OCI-LY7 (cell line): Measurements from ENCODE around the gene IFITM5.

Experiments
- EZH2phosphoT487 ChIP-seq: fragments of 200-600 bp; sonication (generic); IDR thresholded peaks from 2 replicates; pipeline ENCODE4 v1.6.1; 2018; ENCODE audit warnings: low read depth, borderline replicate concordance, mild to moderate bottlenecking, mixed run types, antibody characterized with exemption, low read length, moderate library complexity, mixed read lengths
- TF ChIP-seq, protein P1 (sequence below): fragments of 200-600 bp; sonication (generic); conservative IDR thresholded peaks from 2 replicates; pipeline ENCODE4 v1.5.1; 2014; ENCODE audit warnings: mild to moderate bottlenecking, antibody characterized with exemption, low read length, moderate library complexity, mixed read lengths

DNA sequence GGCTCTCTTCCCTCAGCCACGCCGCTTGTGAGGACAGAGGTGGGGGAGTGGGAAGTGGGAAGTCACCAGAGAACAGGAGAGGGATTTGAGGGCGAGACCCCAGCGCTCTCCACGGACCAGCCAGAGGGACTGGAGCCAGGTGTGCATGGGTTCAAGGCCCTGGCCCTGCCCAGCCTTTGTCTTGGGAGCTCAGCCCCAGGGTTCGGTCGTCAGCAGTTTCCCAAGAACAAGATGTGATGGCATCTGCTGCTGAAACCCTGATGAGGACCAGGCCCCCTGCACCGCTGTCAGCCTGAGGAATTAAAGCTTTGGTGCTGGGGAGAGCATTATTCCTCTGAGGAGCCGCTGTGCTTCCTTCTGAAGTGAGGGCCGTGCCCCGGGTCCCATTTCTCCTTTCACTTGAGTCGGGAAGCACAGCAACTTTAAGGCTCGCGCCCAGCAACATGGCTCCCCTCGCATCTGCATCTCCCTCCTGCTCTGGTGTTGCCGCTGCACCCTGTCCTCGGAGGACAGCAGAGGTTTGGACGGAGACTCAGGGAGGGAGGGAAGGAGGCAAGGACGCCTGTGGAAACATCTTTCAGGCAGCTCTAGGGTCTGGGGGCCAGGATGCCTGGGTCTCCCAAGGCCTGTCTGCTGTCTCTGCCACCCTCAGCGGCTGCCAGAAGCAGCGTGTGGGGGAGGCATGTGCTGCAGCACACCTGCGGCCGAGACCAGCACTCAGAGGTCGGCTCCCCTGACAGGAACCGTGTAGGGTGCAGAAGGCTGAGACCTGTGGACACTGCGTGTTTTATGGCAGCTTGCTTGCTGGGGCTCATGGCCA is 3.8 kb downstream of the IFITM5 start:
- TF ChIP-seq, protein P1, sequence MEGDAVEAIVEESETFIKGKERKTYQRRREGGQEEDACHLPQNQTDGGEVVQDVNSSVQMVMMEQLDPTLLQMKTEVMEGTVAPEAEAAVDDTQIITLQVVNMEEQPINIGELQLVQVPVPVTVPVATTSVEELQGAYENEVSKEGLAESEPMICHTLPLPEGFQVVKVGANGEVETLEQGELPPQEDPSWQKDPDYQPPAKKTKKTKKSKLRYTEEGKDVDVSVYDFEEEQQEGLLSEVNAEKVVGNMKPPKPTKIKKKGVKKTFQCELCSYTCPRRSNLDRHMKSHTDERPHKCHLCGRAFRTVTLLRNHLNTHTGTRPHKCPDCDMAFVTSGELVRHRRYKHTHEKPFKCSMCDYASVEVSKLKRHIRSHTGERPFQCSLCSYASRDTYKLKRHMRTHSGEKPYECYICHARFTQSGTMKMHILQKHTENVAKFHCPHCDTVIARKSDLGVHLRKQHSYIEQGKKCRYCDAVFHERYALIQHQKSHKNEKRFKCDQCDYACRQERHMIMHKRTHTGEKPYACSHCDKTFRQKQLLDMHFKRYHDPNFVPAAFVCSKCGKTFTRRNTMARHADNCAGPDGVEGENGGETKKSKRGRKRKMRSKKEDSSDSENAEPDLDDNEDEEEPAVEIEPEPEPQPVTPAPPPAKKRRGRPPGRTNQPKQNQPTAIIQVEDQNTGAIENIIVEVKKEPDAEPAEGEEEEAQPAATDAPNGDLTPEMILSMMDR = no peak
- TF ChIP-seq EZH2phosphoT487 = no peak
